ENCODE results near the gene PTPRN2. TPM values are rescaled to one million over a fixed set of nuclear protein-coding genes. Genes with fewer than 3 reads are reported as not detected.

The PTPRN2 gene
- total RNA-seq, 1 experiment from 2014 or later: 2.1 TPM

DNA sequence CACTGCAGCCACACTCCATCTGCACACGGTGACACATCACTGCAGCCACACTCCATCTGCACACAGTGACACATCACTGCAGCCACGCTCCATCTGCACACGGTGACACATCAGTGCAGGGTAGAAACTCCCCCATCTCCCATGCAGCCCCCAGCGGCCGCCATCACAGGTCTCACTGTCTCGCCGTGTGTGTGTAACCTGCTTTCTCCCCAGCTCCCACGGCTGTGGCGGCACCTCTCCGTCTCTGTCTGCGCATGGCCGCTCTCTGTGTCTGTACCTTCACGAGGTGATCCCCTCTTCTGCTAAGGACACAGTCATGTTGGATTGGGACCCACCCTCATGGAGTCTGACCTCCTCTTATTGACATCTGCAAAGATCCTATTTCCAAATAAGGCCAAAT is 527.4 kb downstream of the PTPRN2 start:
- ChIA-PET POLR2A (no interaction called here), RAD21 (ENCODE audit: low non-redundant PET in 1 of 2, low total read pairs in 2 of 2, uncharacterized antibody in 2 of 2, unreplicated experiment in 2 of 2) (no interaction called here), CTCF (no interaction called here)
- Histone ChIP-seq H3K36me3 (ENCODE audit: control insufficient read depth in 1 of 2, insufficient read depth in 2 of 2, low read length in 2 of 2) (no peaks in the 10 kb centered on the region), H3K27ac (ENCODE audit: low read depth, low read length) (no peak overlapping the region), H3K79me2 (ENCODE audit: insufficient read depth, low read length) (no peaks in the 10 kb centered on the region), H3K4me1 (ENCODE audit: control insufficient read depth in 1 of 2, insufficient read depth in 2 of 2, low read length in 2 of 2) (no peaks in the 10 kb centered on the region), H3K9me2 (ENCODE audit: insufficient read depth) (no peaks in the 10 kb centered on the region), H3K27me3 (ENCODE audit: insufficient read depth, low read length) (no peaks in the 10 kb centered on the region), H3K9me3 (ENCODE audit: control insufficient read depth in 1 of 2, insufficient read depth in 1 of 2, low read depth in 1 of 2, low read length in 2 of 2) (peaks cover 0 to 4% of the 10 kb centered on the region in 2 experiments; a peak in 2 of 4 replicates), H2AFZ (ENCODE audit: low read depth, low read length, poor library complexity, severe bottlenecking) (no peak overlapping the region), H3K4me2 (ENCODE audit: low read length) (no peak overlapping the region), H3K9ac (ENCODE audit: low read length) (no peak overlapping the region), H3K4me3 (replicated peaks in 1 of 2; ENCODE audit: low read depth in 1 of 2, low read length in 2 of 2) (no peak overlapping the region), H4K20me1 (ENCODE audit: insufficient read depth) (no peaks in the 10 kb centered on the region)
- ATAC-seq (no peak), DNase-seq (ENCODE audit: low read depth, low spot score) (no peak)
- intact Hi-C loops (cut with micrococcal nuclease): no loop called here
- TF ChIP-seq, protein P1, sequence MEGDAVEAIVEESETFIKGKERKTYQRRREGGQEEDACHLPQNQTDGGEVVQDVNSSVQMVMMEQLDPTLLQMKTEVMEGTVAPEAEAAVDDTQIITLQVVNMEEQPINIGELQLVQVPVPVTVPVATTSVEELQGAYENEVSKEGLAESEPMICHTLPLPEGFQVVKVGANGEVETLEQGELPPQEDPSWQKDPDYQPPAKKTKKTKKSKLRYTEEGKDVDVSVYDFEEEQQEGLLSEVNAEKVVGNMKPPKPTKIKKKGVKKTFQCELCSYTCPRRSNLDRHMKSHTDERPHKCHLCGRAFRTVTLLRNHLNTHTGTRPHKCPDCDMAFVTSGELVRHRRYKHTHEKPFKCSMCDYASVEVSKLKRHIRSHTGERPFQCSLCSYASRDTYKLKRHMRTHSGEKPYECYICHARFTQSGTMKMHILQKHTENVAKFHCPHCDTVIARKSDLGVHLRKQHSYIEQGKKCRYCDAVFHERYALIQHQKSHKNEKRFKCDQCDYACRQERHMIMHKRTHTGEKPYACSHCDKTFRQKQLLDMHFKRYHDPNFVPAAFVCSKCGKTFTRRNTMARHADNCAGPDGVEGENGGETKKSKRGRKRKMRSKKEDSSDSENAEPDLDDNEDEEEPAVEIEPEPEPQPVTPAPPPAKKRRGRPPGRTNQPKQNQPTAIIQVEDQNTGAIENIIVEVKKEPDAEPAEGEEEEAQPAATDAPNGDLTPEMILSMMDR (IDR thresholded peaks at IDR 0.05 in 2 of 3, conservative IDR thresholded peaks at IDR 0.05 in 1 of 3; ENCODE audit: borderline replicate concordance in 1 of 3, insufficient read depth in 1 of 3, low read depth in 2 of 3, low read length in 2 of 3): no peak
- TF ChIP-seq POLR2AphosphoS5 (IDR thresholded peaks at IDR 0.05; ENCODE audit: low read depth, low read length): no peak
- TF ChIP-seq CBX3 (IDR thresholded peaks at IDR 0.05; ENCODE audit: low read depth): no peak
- no peak for TF ChIP-seq TCF7L2 (IDR thresholded peaks at IDR 0.05; ENCODE audit: borderline replicate concordance, extremely low read depth, insufficient read depth, insufficient read length)
- TF ChIP-seq POLR2A (IDR thresholded peaks at IDR 0.05; ENCODE audit: borderline replicate concordance, extremely low read depth, insufficient read depth, insufficient read length): no peak
- TF ChIP-seq EZH2 (IDR thresholded peaks at IDR 0.05): no peak
- TF ChIP-seq YY1 (IDR thresholded peaks at IDR 0.05; ENCODE audit: extremely low read depth, insufficient replicate concordance, low read depth, low read length): no peak
- no peak for TF ChIP-seq SRF (IDR thresholded peaks at IDR 0.05; ENCODE audit: low read depth)
- TF ChIP-seq EZH2phosphoT487 (IDR thresholded peaks at IDR 0.05; ENCODE audit: borderline replicate concordance): no peak
- no peak for TF ChIP-seq CEBPB (IDR thresholded peaks at IDR 0.05; ENCODE audit: low read depth)
- TF ChIP-seq FOSL1 (IDR thresholded peaks at IDR 0.05; ENCODE audit: low read depth): no peak
- no peak for TF ChIP-seq ZNF274 (IDR thresholded peaks at IDR 0.05; ENCODE audit: low read depth, low read length)
- no peak for TF ChIP-seq RAD21 (IDR thresholded peaks at IDR 0.05; ENCODE audit: low read depth)
- no TSS peak for BruUV-seq (replicated peaks)
